SK-N-MC (cell line): ENCODE results near the gene ZNF888.

Experiments used
- EZH2 ChIP-seq: fragments of 200-600 bp; sonication (generic); IDR thresholded peaks from one replicate; pipeline ENCODE4 v1.6.1; 2017; ENCODE audit warnings: antibody characterized with exemption
- FOXP2 ChIP-seq: optimal IDR thresholded peaks from 2 replicates; pipeline ENCODE3; 2011; ENCODE audit warnings: mild to moderate bottlenecking, moderate library complexity; ENCODE audit not compliant: insufficient read depth; ENCODE audit errors: extremely low read length, control extremely low read depth
- POLR2AphosphoS5 ChIP-seq: IDR thresholded peaks from 2 replicates; pipeline ENCODE4 v1.6.1; 2012; ENCODE audit warnings: mild to moderate bottlenecking, low read depth, low read length, borderline replicate concordance

- no peak for TF ChIP-seq EZH2
- no peak for TF ChIP-seq POLR2AphosphoS5
- TF ChIP-seq FOXP2 = no peak
Measured at GRCh38 chr19:52896431-52897137, 26.6 kb downstream of the ZNF888 start.
